Parathyroid adenoma (tissue), 2 donors: ENCODE data around the gene GNAI3.
A peak's percentile ranks its signal among the peaks of the same experiment; 100 is the strongest.

Experiments used
- H2AFZ ChIP-seq: fragments of 300-600 bp; sonication (generic); one replicate; pipeline ENCODE4 v1.7.0; 2017; ENCODE audit warnings: antibody characterized with exemption, mild to moderate bottlenecking
- H3K27ac ChIP-seq: fragments of 300-600 bp; sonication (generic); one replicate; pipeline ENCODE4 v1.7.0; 2017
- H3K27me3 ChIP-seq: fragments of 300-600 bp; sonication (generic); one replicate; pipeline ENCODE4 v1.7.0; 2017; ENCODE audit warnings: low read length; ENCODE audit not compliant: control insufficient read depth, insufficient read depth
- H3K36me3 ChIP-seq: fragments of 300-600 bp; sonication (generic); one replicate; pipeline ENCODE4 v1.7.0; 2017; ENCODE audit warnings: low read length; ENCODE audit not compliant: control insufficient read depth, insufficient read depth
- H3K4me1 ChIP-seq: fragments of 300-600 bp; sonication (generic); one replicate; pipeline ENCODE4 v1.7.0; 2017; ENCODE audit warnings: control low read depth
- H3K4me2 ChIP-seq: fragments of 300-600 bp; sonication (generic); one replicate; pipeline ENCODE4 v1.7.0; 2017; ENCODE audit warnings: low read length
- H3K4me3 ChIP-seq: fragments of 300-600 bp; sonication (generic); one replicate; pipeline ENCODE4 v1.7.0; 2017; ENCODE audit warnings: low read depth, low read length
- H3K79me2 ChIP-seq: fragments of 300-600 bp; sonication (generic); one replicate; pipeline ENCODE4 v1.7.0; 2017; ENCODE audit warnings: control low read depth
- H3K9ac ChIP-seq: fragments of 300-600 bp; sonication (generic); one replicate; pipeline ENCODE4 v1.7.0; 2017; ENCODE audit warnings: mild to moderate bottlenecking
- H3K9me3 ChIP-seq: fragments of 300-600 bp; sonication (generic); one replicate; pipeline ENCODE4 v1.7.0; 2017; ENCODE audit warnings: low read length; ENCODE audit not compliant: control insufficient read depth
- CTCF ChIP-seq: fragments of 300-600 bp; sonication (generic); IDR thresholded peaks from one replicate; pipeline ENCODE4 v1.7.0; 2017; ENCODE audit warnings: antibody characterized with exemption, mild to moderate bottlenecking
- donor health status: primary hyperparathyroidism.

Gene GNAI3

GRCh38 chr1:109613361-109614147 is 65.1 kb downstream of the GNAI3 start:
- no peak overlapping the region for H2AFZ ChIP-seq
- no peaks in the 10 kb centered on the region for H3K9me3 ChIP-seq
- no peaks in the 10 kb centered on the region for H3K36me3 ChIP-seq
- no peak overlapping the region for H3K4me3 ChIP-seq
- H3K27ac ChIP-seq: no peak overlapping the region
- no peaks in the 10 kb centered on the region for H3K4me1 ChIP-seq
- no peaks in the 10 kb centered on the region for H3K79me2 ChIP-seq
- no peak overlapping the region for H3K4me2 ChIP-seq
- H3K9ac ChIP-seq: no peak overlapping the region
- no peaks in the 10 kb centered on the region for H3K27me3 ChIP-seq
- no peak for TF ChIP-seq CTCF

- Histone ChIP-seq H3K4me3 (no peak overlapping the region), H3K9me3 (no peaks in the 10 kb centered on the region), H3K4me1 (no peaks in the 10 kb centered on the region), H3K27ac (no peak overlapping the region), H3K79me2 (no peaks in the 10 kb centered on the region), H3K36me3 (no peaks in the 10 kb centered on the region), H3K9ac (no peak overlapping the region), H2AFZ (no peak overlapping the region), H3K4me2 (no peak overlapping the region), H3K27me3 (no peaks in the 10 kb centered on the region)
- TF ChIP-seq CTCF: no peak
Observed at GRCh38 chr1:109615879-109616278, 67.5 kb downstream of the GNAI3 start.

GRCh38 chr1:109616391-109616790 is 68.0 kb downstream of the GNAI3 start:
- peak overlapping the region; percentile 36 for H3K27ac ChIP-seq
- H3K79me2 ChIP-seq: no peaks in the 10 kb centered on the region

GRCh38 chr1:109617291-109617801 is 68.9 kb downstream of the GNAI3 start:
- H3K36me3 ChIP-seq: no peaks in the 10 kb centered on the region
- H3K27me3 ChIP-seq: no peaks in the 10 kb centered on the region
- no peak for TF ChIP-seq CTCF
- H2AFZ ChIP-seq: no peak overlapping the region
- no peaks in the 10 kb centered on the region for H3K79me2 ChIP-seq
- H3K9me3 ChIP-seq: no peaks in the 10 kb centered on the region
- H3K27ac ChIP-seq: no peak overlapping the region
- no peak overlapping the region for H3K9ac ChIP-seq
- H3K4me1 ChIP-seq: no peaks in the 10 kb centered on the region
- no peak overlapping the region for H3K4me2 ChIP-seq
- H3K4me3 ChIP-seq: no peak overlapping the region

More at GRCh38 chr1:109616391-109616790, 68.0 kb downstream of the GNAI3 start:
- Histone ChIP-seq H3K9ac (no peak overlapping the region), H3K27me3 (no peaks in the 10 kb centered on the region), H3K4me3 (no peak overlapping the region), H2AFZ (no peak overlapping the region), H3K9me3 (no peaks in the 10 kb centered on the region), H3K36me3 (no peaks in the 10 kb centered on the region), H3K4me1 (no peaks in the 10 kb centered on the region), H3K4me2 (no peak overlapping the region)
- TF ChIP-seq CTCF: no peak
